ENCODE measurements around the gene CST9.
"Not testable (repeated sequence)": the region's sequence is repeated elsewhere in the genome, so short reads cannot be mapped to it uniquely, and the experiment has no call there.

Gene CST9

DNA sequence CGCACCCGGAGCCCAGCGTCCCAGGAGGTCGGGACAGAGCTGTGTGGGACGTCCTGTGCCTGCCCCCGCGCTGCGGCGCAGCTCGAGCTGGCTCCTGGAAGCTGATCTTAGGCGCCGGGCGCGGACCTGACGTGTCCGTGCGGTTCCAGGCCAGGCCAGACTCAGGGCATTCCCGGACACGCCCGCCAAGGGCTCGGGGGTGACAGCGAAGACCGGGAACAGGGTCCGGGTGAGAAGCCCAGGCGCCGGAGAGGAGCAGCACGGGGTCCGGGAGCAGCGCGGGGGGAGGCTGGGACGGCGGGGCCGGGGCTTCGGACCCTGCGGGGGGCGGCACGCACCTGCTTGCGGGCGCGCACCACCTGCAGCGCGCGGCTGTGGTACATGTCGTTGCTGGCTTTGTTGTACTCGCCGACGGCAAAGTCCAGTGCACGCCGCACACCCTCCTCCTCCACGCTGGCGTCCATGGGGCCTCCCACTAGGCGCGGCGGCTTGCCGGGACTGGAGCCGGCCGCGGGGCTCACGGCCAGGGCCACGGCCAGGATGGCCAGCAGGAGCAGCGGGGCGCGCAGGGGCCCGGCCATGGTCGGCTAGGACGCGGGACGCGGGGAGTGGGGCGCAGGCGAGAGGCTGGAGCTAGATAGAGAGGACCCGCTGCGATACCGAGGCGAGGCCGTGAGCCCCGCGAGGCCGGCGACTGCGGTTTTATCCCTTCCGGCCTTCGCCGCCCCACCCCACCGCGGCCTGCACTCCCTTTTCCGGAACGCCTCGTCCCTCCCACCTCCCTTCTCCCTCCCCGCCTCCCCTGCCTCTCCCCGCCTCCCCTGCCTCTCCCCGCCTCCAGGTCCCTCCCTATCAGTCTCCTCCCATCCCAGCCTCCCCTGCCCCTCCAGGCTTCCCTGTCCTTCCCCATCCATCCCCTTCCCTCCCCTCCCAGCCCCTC is 31.8 kb upstream of the CST9 start, which contains the start of gene CST3:
TSS of gene CST3 (minus strand) at position 674 of the 940 bp plus-strand sequence. CDS start at position 581, 93 bp downstream.
- in situ Hi-C loops (cut with HindIII; ENCODE audit: low sequenced_read_pairs), result no loop called here

DNA sequence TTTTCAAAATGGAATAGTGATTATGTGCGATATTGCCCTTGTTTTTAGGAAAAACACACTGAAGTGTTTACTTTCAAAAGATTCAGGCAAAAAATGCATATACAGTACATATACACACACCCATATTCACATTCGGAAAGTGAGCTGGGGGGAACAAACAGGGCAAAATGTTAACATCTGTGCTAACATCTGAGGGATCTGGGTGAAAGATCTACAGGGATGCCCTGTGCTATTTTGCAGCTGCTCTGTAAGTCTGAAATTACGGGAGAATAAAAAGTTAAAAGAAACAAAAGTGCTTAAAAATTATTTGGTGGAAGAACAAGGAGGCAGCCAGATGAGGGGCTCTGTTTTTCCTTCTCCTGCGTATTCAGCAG is 31.2 kb upstream of the CST9 start:
- in situ Hi-C loops (cut with HindIII; ENCODE audit: low sequenced_read_pairs), result no loop called here

DNA sequence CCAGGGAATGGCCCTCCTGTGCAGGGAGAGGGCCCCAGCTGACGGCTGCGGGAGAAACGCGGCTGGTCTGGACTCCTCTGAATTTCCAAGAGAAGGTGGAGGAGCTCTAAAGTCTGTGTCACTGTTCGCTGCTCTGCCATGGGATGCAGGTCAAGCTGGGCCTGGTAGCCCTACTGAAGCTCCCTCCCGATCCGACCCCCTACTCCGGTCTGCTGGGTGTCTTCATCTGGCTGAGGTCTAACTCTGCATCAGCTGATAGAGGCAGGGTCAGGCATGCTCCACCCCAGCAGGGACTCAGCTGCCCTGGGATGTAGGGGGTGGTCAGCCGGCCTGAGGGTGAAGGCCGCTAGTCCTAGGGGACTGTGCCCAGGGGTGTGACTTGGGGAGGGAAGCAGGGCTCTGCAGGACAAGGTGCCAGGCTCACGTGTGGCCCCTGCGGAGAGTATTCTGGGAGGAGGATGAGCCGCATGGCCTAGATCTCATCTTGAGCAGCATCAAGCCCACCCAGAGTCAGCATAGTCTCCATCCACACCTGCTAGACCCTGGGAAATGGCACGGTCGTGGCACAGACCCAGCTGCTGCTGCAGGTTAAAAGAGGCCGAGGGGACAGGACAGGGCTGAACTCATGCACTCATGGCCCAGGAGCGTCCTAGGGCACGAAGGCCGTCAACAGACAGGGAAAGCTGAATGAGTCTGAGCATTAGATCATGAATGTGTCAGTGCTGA is 30.6 kb upstream of the CST9 start:
- in situ Hi-C loops (cut with HindIII; ENCODE audit: low sequenced_read_pairs), result no loop called here

DNA sequence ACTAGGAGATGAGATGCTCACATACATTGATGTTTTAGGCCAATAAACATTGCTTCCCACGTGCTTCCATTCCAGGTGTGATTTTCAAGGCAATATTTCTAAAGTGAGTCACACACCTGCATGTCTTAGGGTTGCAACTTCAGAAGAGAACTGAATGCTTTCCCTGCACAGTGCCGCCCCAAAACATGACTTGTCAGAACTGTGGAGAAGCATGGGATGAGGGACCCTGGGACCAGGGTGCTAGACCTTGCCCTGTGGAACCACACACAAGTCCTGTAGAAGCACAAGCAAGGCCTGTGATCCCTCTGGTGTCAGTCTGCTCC is 30.0 kb upstream of the CST9 start:
- in situ Hi-C loops (cut with HindIII; ENCODE audit: low sequenced_read_pairs), result not testable (repeated sequence)

DNA sequence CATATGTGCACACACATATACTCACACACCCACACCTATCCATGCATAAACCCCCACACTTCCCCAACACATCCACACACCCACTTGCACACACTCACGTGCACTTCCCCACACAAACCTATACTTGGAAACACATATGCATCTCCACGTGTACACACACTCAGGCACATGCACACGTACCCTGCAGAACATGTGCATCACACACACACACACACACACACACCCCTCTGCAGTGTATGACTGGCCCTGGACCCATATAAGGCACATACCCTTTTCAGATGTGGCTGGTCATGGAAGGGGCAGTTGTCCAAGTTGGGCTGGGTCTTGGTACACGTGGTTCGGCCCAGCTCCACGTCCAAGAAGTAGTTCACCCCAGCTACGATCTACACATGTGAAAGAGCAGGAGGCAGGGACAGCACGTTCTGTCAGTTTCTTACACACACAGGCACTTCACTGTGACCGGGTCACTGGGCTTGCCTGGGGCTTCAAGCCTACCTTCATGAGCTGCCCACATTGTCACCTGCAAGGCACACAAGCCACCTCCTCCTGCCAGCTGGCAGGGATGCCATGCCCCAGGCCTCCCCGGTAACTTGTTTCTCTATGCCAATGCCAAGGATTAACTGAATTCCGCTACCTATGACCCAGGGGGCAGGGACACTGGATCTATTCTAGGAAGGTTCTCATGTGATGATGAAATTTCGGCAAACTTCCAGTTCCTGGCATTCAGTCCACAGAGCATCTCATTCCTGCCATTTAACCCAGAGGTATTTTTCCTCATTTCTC is 29.5 kb upstream of the CST9 start:
- in situ Hi-C loops (cut with HindIII; ENCODE audit: low sequenced_read_pairs), result no loop called here

DNA sequence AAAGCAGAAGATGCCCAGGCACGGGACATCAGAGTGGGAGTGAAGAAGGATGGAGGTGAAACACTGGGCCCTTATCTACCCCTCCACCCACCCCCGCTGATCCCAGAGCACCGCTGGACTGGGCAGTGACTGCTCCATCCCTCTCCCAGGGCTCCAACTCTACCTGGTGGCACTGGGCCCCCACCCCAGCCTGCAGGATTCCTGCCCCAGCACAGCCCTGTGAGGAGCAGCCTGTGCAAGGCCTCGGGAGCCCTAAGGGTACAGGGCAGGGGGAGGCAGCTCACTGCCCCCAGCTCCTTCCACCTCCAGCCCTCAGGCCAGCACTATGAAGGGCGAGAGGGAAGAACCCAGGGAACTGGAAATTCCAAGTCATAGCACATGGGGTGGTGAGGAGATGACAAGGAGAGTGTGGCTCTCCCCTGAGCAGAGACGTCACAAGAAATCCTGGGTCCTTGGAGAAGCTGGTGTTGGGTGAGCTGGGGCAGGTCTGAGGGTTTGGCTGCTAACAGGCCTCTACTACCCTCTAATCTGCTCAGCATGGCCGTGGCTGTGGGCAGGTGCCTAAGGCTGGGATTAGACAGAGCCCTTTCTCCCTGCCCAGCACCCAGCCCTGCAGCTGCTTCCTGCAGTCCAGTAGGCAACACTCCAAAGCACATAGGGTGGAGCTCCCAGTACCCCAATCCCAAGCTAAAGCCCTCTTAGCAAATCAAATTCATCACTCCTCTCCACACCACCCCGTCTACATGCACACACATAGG is 28.5 kb upstream of the CST9 start:
- in situ Hi-C loops (cut with HindIII; ENCODE audit: low sequenced_read_pairs), result no loop called here

DNA sequence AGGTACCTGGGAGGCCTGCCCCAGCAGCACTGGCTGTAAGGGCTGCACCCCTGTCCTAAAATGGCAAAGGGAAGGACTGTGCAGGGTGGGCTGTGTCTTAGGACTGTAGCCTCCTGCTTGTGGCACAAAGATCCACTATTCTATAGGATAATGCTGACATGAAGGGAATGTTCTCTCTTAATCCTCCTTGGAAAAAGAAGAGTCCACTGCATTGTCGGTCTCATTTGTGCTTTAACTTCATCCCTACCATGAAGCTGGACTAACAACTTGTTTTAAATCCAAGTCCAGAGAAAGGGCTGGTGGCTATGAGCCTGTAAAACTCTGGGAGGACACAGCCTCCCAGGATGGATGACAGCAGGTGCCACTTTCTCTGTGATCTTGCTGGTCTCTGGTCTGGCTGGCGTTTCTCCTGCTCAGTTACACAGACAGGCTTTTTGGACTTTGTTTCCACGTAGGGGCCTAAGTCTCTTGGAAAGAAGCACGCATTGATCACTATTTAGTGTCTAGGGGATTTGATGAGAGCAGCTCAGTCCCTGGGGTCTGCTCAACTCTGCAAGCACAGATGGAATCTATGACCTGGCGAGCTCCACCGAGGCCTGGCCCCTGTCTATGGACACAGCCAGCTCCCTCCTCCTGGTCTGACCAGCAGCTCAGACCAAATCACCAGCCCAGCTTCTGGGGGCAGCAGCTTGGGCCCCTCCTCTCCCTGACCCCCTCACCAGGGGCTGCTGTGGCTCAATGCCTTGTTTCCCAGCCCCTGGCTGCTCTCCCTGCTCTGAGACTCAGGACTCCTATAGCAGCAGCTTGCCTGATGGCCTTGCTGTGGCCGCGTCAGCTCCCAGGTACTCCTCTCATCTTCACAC is 27.2 kb upstream of the CST9 start:
- in situ Hi-C loops (cut with HindIII; ENCODE audit: low sequenced_read_pairs), result no loop called here

DNA sequence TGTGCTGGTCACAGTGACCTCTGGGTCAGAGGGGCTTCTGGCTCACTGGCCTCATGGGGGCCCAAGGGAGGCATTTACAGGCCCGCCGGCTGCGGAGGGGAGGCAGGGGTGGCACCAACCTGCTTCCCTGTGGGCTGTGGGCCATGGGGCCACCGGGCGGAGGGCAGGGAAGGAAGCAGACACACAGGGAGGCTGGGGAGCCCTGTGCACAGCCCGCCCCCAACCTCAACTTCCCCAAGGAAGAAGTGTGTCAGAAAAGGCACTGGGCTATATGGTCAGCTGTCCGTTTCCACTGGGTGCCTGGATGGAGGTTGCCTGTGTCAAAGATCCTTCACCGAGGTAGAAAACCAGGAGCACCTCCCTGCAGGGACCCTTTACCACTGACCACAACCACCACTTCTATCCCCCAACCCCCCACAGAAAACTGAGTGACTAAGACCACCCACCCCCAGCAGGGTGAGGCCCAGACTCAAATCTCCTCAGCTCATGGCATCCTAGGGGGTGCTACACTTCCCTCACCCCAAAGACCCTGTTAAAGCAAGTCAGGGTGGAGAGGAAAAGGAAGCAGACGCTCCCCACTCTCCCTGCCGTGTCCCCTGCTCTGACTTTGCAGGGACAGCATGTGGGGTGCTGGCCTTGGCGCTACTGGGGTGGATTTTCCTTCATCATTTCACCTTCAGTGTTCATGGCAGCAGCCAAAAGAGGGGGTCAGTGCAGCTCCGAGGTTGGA is 26.4 kb upstream of the CST9 start:
- in situ Hi-C loops (cut with HindIII; ENCODE audit: low sequenced_read_pairs), result no loop called here

DNA sequence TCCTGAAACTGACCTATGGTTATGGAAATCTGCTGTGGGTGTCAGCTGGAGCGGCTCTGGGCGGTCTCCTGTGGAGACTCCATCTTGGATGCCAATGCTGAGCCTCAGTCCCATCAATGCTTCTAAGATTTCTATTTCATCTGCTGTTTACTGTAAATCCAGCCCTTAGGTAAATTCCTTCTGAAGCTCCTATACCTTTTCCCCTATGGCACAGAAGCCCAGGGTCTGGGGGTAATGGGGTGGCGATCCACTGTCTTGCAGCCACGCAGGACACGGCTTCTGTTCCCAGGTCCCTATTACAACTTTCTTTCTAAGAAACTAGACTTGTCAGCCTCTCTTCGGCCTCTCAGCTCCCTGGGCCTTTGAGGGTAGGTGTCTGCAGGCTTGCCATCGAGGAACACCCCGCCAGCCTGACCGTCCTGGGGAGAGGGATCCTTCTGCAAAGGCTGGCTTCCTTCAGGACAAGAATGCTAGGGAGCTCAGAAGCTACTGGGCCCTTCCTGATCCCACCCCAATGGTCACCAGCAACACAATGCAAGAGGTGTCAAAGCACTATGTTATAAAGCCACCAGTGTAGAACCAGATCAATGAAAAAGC is 25.6 kb upstream of the CST9 start:
- in situ Hi-C loops (cut with HindIII; ENCODE audit: low sequenced_read_pairs), result no loop called here

DNA sequence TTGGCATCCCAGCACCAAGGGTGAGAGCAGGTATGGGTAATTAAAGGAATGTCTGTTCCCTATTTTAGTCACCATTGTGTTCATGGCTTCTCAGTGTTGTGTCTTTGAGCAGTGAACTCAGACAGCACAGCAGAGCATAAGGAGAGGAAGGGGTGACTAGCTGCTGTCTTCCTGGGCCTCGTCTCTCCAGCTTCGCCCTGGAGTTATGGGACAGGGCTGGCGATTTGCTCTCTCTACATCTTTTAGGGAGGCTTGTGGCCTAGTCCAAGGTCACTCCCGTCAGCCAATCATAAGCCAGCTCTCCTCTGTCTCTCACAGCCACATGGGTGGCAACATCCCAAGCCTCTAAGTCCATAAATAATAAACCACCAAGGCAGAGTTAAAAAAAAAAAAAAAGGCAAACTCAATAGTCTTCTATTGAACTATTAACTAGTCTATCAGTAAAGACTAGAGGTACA is 24.7 kb upstream of the CST9 start:
- in situ Hi-C loops (cut with HindIII; ENCODE audit: low sequenced_read_pairs), result no loop called here

DNA sequence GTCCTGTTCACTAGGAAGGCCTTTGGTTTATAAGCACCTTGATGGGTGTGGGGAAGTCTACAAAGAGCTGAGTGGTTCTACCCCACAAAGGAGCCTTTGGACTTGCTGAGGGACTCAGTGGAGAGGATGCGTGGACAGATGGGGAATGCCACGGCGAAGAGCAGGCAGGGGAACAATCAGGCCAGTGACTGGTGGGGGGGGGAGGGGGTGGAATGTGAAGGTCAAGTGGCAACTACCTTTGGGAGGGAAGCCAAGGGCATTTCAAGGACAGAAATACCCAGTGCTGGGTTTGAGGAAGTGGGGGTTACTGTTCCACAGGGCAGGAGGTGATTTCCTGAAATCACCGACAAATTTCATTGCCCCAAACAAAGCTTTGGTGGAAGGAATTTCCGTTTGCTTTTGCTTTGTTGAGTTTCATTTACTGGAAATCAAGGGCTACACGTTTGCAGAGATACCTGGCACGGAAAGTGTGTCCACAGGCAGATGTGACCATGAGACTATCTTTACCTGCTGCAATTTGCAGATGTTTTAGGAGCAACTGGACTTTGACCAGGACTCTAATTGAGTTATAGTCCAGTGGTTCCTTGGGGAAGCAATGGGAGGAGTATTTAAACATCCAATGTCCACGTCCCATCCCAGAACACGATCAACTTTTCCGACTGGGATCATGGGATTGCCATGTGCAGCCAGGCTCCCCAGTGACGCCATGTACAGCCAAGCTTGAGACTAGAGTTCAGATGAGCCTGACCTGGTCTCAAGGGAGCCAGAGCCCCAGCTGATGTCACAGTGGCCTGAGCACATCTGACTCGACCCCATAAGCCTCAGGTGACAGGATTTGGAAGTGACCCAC is 24.1 kb upstream of the CST9 start:
- in situ Hi-C loops (cut with HindIII; ENCODE audit: low sequenced_read_pairs), result no loop called here

DNA sequence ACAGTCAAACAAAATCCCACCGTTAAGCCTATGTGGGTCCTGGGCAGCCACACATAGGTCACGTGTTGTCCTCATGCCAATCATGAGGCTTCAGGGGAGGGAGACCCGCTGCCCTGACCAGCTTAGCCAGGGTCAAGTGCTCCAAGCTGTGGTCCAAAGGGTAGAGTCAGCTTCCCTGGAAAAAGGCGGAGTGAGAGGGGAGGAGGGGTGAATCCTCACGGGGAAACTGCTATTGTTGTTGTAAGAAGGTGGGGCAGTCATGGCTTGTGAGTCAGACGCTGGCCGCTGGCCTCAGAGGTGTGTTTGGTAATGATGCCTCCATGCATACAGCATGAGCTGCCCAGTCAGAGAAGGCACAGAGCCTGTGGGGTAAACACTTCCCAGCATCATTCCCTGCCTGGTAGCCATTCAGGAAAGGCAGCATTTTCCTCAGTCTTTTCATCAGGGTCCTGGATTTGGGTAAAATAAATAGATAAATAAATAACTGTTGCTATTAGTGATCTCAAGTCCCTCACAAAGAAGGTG is 23.4 kb upstream of the CST9 start:
- in situ Hi-C loops (cut with HindIII; ENCODE audit: low sequenced_read_pairs), result no loop called here

DNA sequence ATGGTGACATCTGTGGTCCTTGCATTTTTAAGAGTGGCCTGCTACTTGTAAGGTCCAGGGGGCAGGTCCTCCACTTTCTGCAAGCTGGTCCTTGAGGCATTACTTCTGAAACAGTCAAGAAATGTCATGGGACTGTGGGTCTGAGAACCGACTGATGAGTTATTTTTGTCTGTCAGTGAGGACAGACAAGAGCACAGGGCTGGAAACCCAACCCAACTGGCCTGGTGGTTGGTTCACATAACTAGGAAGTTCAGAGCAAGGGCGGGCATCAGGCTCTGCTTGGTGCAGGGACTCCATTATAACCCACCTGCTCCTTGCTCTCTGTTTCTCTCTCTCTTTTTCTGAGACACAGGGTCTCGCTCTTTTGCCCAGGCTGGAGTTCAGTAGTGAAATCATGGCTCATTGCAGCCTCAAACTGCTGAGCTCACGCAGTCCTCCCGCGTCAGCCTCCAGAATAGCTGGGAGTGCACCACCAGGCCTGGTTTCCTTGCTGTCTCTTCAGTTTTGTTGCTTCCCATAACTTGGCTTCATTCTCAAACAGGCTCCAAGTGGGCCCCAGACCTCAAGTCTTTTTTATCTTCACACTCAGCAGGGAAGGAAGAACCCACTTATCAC is 22.8 kb upstream of the CST9 start:
- in situ Hi-C loops (cut with HindIII; ENCODE audit: low sequenced_read_pairs), result no loop called here

DNA sequence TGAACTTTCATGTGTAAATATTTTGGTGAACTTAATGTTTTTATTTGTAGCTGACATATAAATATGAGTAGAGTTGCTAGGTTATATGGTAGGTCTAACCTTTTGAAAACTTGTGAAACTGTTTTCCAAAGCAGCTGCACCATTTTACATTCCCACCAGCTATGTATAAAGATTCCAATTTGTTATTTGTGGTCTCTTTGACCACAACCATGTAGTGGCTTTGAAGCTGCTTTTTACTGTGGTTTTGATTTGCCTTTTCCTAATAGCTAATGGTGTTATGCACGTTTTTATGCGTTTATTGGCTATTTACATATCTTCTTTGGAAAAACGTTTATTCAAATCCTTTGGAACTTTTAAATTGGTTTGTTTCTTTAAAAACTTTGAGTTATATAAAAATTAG is 21.8 kb upstream of the CST9 start:
- in situ Hi-C loops (cut with HindIII; ENCODE audit: low sequenced_read_pairs), result no loop called here

DNA sequence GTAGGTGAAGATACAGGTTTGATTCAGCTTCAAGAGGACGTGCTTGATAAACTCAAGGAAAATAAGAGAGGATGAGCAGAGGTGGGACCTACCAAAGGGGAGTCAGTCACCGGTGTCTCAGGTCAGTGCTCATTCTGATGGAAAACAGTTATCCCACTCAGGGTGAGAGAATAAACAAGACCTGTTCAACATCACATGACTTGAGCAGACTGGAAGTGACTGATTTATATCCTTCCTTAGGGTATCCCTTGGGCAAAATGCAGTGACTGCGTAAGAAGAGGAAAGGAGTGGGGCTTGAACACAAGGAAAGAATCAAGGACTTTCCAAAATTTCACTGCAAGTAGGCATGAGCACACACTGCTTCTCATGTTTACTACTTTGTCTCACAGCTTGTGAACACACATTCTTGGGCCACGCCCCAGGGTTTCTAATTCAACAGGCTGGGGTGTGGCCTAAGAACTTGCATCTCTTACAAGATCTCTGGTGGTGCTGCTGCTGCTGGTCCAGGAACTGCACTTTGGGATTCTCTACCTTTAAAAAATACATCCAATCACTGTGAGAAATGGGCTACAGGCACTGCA is 20.4 kb upstream of the CST9 start:
- in situ Hi-C loops (cut with HindIII; ENCODE audit: low sequenced_read_pairs), result no loop called here

DNA sequence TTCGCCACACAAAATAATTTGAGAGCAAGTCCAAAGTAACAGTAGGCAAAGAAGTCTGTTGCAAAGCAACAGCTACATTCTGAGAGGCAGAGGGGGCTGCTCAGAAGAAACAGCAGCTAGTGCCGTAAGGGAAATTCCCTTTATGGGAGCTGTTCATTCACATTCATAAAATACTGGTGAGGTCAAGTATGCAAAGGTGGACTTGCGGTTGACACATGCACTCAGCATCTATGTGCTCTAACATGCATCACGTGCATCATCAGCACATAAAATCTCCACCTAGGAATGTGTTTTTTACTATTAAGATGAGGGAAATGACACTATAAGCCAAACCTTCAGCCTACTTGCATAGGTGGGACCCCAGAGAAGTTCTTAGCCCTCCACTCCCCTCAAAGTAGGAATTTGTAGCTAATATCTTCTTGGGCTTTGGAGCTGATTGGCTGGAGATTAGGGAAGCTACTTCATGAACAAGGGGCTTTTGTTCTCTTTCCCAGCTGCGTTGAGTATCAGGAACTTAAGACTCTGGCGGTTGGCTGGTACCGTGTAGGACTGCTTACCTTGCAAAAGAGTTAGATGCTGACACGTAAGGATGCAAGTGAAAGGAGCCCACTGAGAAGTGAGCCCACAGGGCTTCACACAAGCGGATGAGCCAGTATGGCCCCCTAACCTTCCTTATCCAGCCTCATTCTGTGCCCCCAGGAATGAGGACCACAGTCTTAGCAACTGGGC is 19.7 kb upstream of the CST9 start:
- in situ Hi-C loops (cut with HindIII; ENCODE audit: low sequenced_read_pairs), result no loop called here
